HG03108 (cell line): ENCODE data around the gene DOCK4.

Source experiments
- ATAC-seq: cut with Tn5 transposase; IDR thresholded peaks from one replicate; pipeline ENCODE4 v1.9.1; 2021; ENCODE audit warnings: moderate library complexity; ENCODE audit not compliant: unreplicated experiment

DOCK4 gene

DNA sequence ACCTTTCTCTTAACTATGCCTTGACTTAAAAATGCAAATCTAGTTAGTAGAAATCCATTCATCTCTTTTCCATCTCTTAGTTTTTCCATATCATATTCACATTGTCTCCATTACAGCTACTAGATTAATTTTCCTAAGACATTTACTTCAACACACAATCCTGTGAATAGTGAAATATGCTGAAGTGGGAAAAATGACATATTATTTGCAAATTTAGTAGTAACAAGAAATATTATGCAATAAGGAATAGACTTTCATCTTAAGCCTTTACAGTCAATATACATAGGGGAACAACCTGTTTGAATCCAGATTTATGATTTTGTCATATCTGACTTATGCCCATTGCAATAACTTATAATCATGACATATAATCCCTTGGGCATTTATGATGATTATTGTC lies 366.9 kb downstream of the DOCK4 start:
- no peak for ATAC-seq

DNA sequence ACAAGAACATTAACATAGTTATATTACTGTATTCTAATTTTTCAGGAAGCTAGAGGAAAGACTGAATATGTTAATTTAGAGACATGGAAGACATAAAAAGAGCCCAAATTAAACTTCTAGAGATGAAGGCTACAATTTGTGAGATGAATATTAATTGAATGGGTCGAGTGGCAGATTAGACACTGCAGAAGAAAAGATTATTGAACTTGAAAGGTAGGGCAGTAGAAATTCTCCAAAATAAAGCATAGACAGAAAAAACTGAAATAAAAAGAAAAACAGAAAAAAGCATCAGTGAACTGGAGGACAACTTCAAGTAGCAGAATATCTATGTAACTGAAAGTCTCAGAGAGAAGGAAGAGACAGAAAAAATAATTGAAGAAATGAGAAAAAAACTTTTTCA lies 369.6 kb downstream of the DOCK4 start:
- ATAC-seq, result no peak

- ATAC-seq, result no peak
Observed at GRCh38 chr7:111835066-111835465, 371.1 kb downstream of the DOCK4 start.

GRCh38 chr7:111834367-111834766 lies 371.8 kb downstream of the DOCK4 start:
- ATAC-seq, result no peak

DNA sequence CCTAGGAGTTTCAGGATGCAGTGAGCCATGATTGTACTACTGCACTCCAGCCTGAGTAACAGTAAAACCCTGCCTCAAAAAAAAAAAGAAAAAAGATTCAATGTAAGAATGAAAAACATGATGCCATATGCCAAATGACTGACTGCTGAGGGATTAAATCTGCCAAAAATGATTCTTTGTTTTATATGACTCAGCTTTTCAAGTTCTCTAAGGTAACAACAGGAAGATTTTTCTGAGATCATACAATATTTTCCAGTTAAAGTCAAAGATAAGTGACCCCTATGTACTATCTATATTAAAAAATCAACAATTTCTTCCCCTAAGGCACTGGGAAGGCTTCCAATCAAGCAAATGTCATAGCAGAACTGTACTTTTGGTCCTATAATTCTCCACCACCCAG lies 372.7 kb downstream of the DOCK4 start:
- ATAC-seq, result no peak

DNA sequence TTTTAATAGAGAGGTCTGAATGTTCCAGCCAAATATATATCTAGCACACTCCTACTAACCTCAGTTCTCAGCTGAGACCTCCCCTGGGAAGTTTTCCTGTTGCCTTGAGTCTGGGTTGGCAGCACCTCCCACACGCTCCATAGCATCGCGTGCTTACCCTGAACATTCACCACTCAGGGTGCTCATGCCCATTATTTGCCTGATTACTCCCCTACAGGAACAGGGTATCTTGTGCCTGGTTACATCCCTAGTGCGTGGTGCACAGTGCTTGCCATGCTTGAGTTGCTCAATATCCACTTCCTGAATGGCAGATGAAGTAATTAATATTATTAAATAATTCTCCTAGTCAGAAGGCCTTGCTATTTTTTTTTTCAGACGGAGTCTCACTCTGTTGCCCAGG lies 374.0 kb downstream of the DOCK4 start:
- no peak for ATAC-seq

DNA sequence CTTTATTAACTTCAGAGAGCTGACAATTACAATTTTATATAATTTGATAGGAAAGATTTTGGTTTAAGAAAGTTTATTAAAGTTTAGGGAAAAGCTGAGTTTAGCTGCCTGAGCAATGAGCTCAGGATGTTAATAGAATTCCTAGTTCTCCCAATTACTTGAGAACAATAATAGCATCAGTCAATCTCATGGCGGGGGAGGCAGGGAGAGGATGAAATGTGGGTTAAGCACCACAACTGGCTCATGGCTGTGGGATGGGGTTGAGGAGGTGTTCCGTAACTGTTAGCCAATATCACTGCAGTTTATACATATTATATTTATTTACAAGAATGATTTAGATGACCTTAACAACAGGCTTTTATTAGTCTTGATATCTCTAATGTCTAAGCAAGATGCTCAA lies 377.0 kb downstream of the DOCK4 start:
- ATAC-seq, result no peak

DNA sequence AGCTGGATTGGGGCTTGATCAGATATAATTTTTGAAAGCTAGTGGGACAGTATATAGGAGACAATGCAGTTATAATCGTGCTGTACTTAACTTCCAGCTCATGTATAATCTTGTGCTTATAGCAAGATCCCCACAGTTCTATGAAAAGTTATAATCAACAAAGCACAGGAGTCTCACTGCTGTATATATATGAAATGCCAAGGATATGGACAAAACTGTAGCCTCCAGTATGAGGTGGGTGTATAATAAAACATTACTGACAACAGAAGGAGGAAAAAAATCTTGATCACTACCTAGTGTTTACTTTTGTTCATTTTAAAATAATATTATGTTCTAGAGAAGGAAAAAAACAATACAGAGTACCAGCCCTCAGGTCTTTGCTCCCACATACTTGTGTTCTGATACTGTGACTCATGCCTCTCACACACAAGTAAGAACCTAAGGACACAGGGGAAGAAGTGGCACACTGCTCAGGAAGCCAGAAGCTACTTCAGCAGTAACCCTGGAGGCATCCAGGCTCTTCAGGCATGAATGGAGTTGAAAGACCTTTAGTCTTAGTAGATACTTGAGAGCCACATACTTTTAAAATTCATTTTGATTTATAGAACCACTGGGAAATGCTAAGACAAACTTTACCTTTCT lies 378.2 kb downstream of the DOCK4 start:
- ATAC-seq, result no peak

- no peak for ATAC-seq
Observed at GRCh38 chr7:111825046-111825445, 381.2 kb downstream of the DOCK4 start.

DNA sequence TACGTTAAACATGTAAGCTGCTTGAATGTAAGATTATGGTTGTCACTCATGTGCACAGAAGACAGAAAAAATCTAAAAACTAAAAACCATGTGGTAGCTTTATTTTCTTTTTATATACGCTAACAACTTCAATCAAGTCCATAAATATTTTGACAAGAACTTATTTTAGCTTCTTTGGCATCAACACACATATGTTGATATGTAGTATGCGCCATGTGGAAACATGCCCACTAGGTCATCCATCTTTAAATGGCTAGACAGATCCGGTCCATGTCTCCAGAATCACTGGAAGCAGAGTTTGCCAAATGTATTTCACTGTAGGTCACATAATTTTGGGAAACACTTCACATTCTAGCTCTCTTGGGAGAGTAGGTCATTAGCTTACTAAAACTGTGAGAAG lies 382.4 kb downstream of the DOCK4 start:
- ATAC-seq, result no peak

- no peak for ATAC-seq
Observed at GRCh38 chr7:111821046-111821445, 385.2 kb downstream of the DOCK4 start.

DNA sequence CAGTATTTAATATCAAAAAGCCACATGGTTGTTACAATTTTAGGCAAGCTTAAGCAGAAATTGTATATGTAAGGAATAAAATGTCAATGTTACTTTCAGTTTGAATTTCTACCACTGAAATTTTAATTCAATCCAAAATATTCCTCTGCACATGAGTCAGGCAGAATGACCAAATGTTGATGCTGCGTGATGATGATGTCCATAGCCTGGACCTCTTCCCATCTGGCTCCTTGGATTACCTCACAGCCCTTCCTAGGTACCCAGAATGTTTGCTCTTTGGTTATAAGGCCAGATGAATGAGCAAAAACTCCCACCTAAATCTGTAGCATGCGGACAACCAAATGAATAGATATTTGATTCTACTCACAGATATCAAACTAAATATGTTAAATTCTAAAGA lies 385.6 kb downstream of the DOCK4 start:
- ATAC-seq, result no peak

GRCh38 chr7:111820121-111820520 lies 386.1 kb downstream of the DOCK4 start:
- no peak for ATAC-seq

GRCh38 chr7:111815354-111815753 lies 390.8 kb downstream of the DOCK4 start:
- ATAC-seq, result no peak

DNA sequence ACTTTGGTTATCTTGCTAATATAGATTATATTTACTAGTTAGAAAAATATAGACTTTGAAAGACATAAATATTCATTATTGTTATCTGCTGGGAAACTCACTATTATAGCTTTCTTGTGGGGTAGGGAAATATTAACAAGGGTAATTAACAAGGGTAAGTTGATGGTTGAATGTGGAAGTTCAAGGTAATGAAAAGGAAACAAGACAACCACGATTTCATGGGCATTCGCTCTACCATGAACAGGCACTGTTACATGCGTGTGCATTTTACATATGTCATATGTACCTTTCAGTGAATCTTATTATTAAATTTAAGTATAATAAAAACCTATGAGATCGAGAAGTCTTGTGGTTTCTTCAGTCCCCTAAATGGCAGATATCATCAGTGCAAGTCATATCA lies 392.9 kb downstream of the DOCK4 start:
- no peak for ATAC-seq

GRCh38 chr7:111806232-111806631 lies 400.0 kb downstream of the DOCK4 start:
- ATAC-seq, result no peak

- ATAC-seq, result no peak
Observed at GRCh38 chr7:111803015-111803758, 403.0 kb downstream of the DOCK4 start.

- no peak for ATAC-seq
Observed at GRCh38 chr7:111802194-111802772, 403.9 kb downstream of the DOCK4 start.

- no peak for ATAC-seq
Observed at GRCh38 chr7:111801277-111801676, 404.9 kb downstream of the DOCK4 start.

DNA sequence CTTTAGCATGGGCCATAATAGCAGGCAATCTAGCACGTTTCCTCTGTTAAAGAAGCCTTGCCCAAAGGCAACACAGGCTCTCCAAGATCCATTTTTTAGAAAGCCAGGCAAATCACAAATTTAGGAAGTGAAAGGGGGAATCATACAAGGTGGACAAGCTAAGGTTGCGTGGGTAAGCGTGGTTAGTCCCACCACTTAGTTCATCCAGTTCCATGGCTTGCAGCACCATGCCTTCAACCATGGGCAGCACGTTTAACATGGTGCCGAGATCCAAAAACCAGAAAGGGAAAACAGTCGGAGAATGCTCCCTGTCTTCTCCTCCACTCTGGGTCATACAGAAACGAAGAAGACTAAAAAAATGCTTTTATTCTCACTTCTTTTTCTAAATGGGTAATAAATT lies 409.5 kb downstream of the DOCK4 start:
- ATAC-seq, result no peak

- no peak for ATAC-seq
Observed at GRCh38 chr7:111789870-111790269, 416.3 kb downstream of the DOCK4 start.

DNA sequence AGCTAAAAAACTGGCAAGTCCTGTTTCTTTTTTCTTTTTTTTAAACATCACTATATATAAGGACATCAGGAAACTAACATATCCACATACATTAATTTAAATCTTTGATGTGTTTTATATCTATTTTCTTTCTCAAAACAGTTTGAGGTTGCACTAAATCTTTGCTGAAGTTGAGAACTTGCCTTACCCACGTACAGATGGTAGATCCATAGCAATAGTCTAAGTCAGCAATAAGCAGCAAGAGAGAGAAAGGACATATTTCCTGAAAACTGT lies 417.2 kb downstream of the DOCK4 start:
- no peak for ATAC-seq
